PC-3 (cell line): ENCODE results near the gene NUP93. TPM values are rescaled to one million over a fixed set of nuclear protein-coding genes. Genes with fewer than 3 reads are reported as not detected.

Experiments
- ATAC-seq: fragments of 200-7000 bp; cut with Tn5 transposase; 2 replicates; pipeline ENCODE4 v1.9.1; 2020; ENCODE audit warnings: mild to moderate bottlenecking, moderate library complexity
- BruUV-seq: library from RNA; stranded (reverse); fragments of 400-500 nt; replicated peaks from 2 replicates; lab custom pipeline; 2021; lab: Mats Ljungman, UMichigan
- CTCF ChIA-PET: fragments of 300-600 bp; sonication (Branson Sonifier 250); formaldehyde crosslinking; loops from one replicate; lab custom pipeline; 2022; ENCODE audit warnings: antibody characterized with exemption; lab: Charles Lee
- POLR2A ChIA-PET: fragments of 300-600 bp; sonication (Branson Sonifier 250); formaldehyde crosslinking; loops from one replicate; lab custom pipeline; 2022; ENCODE audit warnings: antibody characterized with exemption; ENCODE audit not compliant: unreplicated experiment; lab: Charles Lee
- DNase-seq: peaks from one replicate; pipeline ENCODE4 v3.0.0-alpha.2; 2015
- H2AFZ ChIP-seq: fragments of 300-600 bp; sonication (generic); 2 replicates; pipeline ENCODE4 v1.6.0; 2016; ENCODE audit warnings: antibody characterized with exemption, low read length
- H3F3A ChIP-seq: fragments of 300-600 bp; sonication (generic); one replicate; pipeline ENCODE4 v1.6.0; 2017; ENCODE audit warnings: antibody characterized with exemption, low read length, control low read depth, mild to moderate bottlenecking; ENCODE audit not compliant: unreplicated experiment
- H3K27ac ChIP-seq: fragments of 300-600 bp; sonication (generic); 2 replicates; pipeline ENCODE4 v1.5.1; 2016; ENCODE audit warnings: mild to moderate bottlenecking, low read length
- H3K27me3 ChIP-seq: fragments of 300-600 bp; sonication (generic); 2 replicates; pipeline ENCODE4 v1.6.1; 2016; ENCODE audit warnings: low read length, mixed read lengths
- H3K36me3 ChIP-seq: fragments of 300-600 bp; sonication (generic); 2 replicates; pipeline ENCODE4 v1.6.1; 2016; ENCODE audit warnings: low read depth, mixed run types, low read length, mixed read lengths
- H3K4me1 ChIP-seq: fragments of 300-600 bp; sonication (generic); 2 replicates; pipeline ENCODE4 v1.5.1; 2016; ENCODE audit warnings: low read length; ENCODE audit not compliant: insufficient read depth
- H3K4me2 ChIP-seq: fragments of 300-600 bp; sonication (generic); 2 replicates; pipeline ENCODE4 v1.6.0; 2016; ENCODE audit warnings: low read length
- H3K4me3 ChIP-seq: fragments of 300-600 bp; sonication (generic); 2 replicates; pipeline ENCODE4 v1.5.1; 2016; ENCODE audit warnings: mild to moderate bottlenecking, low read length, mixed read lengths
- H3K79me2 ChIP-seq: fragments of 300-600 bp; sonication (generic); 2 replicates; pipeline ENCODE4 v1.6.1; 2017; ENCODE audit warnings: low read length, mixed read lengths
- H3K9ac ChIP-seq: fragments of 300-600 bp; sonication (generic); 2 replicates; pipeline ENCODE4 v1.6.0; 2016; ENCODE audit warnings: mild to moderate bottlenecking, low read length
- H3K9me2 ChIP-seq: fragments of 300-600 bp; sonication (generic); replicated peaks from 2 replicates; pipeline ENCODE4 v1.6.1; 2016; ENCODE audit warnings: mixed run types, low read length, mixed read lengths
- H3K9me3 ChIP-seq: fragments of 300-600 bp; sonication (generic); 2 replicates; pipeline ENCODE4 v1.6.1; 2016; ENCODE audit warnings: low read length, mixed read lengths
- H4K20me1 ChIP-seq: fragments of 300-600 bp; sonication (generic); 2 replicates; pipeline ENCODE4 v1.6.1; 2016; ENCODE audit warnings: low read length, mixed read lengths
- EZH2 ChIP-seq: fragments of 300-600 bp; sonication (generic); IDR thresholded peaks from one replicate; pipeline ENCODE4 v1.6.1; 2017; ENCODE audit warnings: antibody characterized with exemption, mild to moderate bottlenecking, low read length; ENCODE audit not compliant: unreplicated experiment
- EZH2phosphoT487 ChIP-seq: fragments of 300-600 bp; sonication (generic); IDR thresholded peaks from 2 replicates; pipeline ENCODE4 v1.6.1; 2018; ENCODE audit warnings: mild to moderate bottlenecking, antibody characterized with exemption, low read length, borderline replicate concordance
- intact Hi-C: fragments of 100-400 bp; cut with micrococcal nuclease; formaldehyde crosslinking; loops from 2 replicates; pipeline ENCODE4 v1.9.0; 2023
- total RNA-seq: library from RNA; depleted of rRNA; stranded (reverse); fragments of >200 nt; gene quantifications from 2 replicates; pipeline ENCODE4 v1.2.3, GENCODE V29; 2014
- TF ChIP-seq, protein P1 (sequence below): fragments of 300-600 bp; sonication (generic); conservative IDR thresholded peaks from 2 replicates; pipeline ENCODE4 v1.5.1; 2017; ENCODE audit warnings: antibody characterized with exemption, low read depth, mild to moderate bottlenecking, low read length

Gene NUP93
- total RNA-seq, 1 experiment from 2014 or later = 98.6 TPM

DNA sequence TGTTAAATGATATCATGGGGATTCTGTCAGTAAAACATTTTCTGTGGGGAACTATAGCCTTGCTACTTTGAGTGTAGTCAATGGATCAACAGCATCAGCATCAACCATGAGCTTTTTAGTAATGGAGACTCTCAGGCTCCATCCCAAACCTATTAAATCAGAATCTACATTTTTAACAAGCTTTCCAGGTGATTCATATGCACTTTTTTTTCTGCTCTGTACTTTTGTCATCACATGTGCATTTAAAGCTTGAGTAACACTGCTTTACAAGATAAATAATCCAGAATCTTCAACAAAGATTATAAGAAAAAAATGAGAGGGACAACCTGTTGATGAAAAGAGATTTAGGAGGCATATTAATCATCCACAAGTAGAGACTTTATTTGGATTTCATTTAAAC, 23.5 kb downstream of the NUP93 start:
- H3K9me3 ChIP-seq = no peaks in the 10 kb centered on the region
- no peaks in the 10 kb centered on the region for H3K9me2 ChIP-seq
- intact Hi-C loops = no loop called here
- CTCF ChIA-PET = interaction anchor here (0.6 kb wide), 1 partner anchor 51 kb away, joined by 6 read pairs; no protein-coding TSS in a partner anchor
- no peaks in the 10 kb centered on the region for H4K20me1 ChIP-seq
- H3K79me2 ChIP-seq = peaks cover 74% of the 10 kb centered on the region
- no peaks in the 10 kb centered on the region for H3F3A ChIP-seq
- no peak overlapping the region for H3K4me3 ChIP-seq
- H2AFZ ChIP-seq = no peak overlapping the region
- POLR2A ChIA-PET = no interaction called here
- H3K27ac ChIP-seq = no peak overlapping the region
- no TSS peak for BruUV-seq
- H3K27me3 ChIP-seq = no peaks in the 10 kb centered on the region
- ATAC-seq (peak; percentile 63), DNase-seq (peak; percentile 26)
- H3K4me1 ChIP-seq = no peaks in the 10 kb centered on the region; the same call in 1 of the 2 replicates
- H3K9ac ChIP-seq = no peak overlapping the region
- no peak for TF ChIP-seq EZH2phosphoT487
- no peak overlapping the region for H3K4me2 ChIP-seq
- H3K36me3 ChIP-seq = peaks cover 41% of the 10 kb centered on the region

- no peak for DNase-seq
Measured at GRCh38 chr16:56755038-56755437, 25.1 kb downstream of the NUP93 start.

GRCh38 chr16:56758432-56758831, 28.5 kb downstream of the NUP93 start:
- ChIA-PET POLR2A (no interaction called here), CTCF (no interaction called here)
- Histone ChIP-seq H3K79me2 (peaks cover 29% of the 10 kb centered on the region), H3K9me2 (no peaks in the 10 kb centered on the region), H4K20me1 (no peaks in the 10 kb centered on the region), H3K27ac (no peak overlapping the region), H2AFZ (no peak overlapping the region), H3K4me3 (no peak overlapping the region), H3K4me1 (no peaks in the 10 kb centered on the region), H3F3A (no peaks in the 10 kb centered on the region), H3K27me3 (no peaks in the 10 kb centered on the region), H3K4me2 (no peak overlapping the region), H3K9ac (no peak overlapping the region), H3K9me3 (no peaks in the 10 kb centered on the region), H3K36me3 (peaks cover 31% of the 10 kb centered on the region)
- DNase-seq (no peak), ATAC-seq (no peak)
- BruUV-seq = no TSS peak
- intact Hi-C loops = no loop called here
- no peak for TF ChIP-seq EZH2
- no peak for TF ChIP-seq EZH2phosphoT487
- TF ChIP-seq, protein P1, sequence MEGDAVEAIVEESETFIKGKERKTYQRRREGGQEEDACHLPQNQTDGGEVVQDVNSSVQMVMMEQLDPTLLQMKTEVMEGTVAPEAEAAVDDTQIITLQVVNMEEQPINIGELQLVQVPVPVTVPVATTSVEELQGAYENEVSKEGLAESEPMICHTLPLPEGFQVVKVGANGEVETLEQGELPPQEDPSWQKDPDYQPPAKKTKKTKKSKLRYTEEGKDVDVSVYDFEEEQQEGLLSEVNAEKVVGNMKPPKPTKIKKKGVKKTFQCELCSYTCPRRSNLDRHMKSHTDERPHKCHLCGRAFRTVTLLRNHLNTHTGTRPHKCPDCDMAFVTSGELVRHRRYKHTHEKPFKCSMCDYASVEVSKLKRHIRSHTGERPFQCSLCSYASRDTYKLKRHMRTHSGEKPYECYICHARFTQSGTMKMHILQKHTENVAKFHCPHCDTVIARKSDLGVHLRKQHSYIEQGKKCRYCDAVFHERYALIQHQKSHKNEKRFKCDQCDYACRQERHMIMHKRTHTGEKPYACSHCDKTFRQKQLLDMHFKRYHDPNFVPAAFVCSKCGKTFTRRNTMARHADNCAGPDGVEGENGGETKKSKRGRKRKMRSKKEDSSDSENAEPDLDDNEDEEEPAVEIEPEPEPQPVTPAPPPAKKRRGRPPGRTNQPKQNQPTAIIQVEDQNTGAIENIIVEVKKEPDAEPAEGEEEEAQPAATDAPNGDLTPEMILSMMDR = no peak

More at GRCh38 chr16:56755038-56755437, 25.1 kb downstream of the NUP93 start:
- no peak for ATAC-seq
- Histone ChIP-seq H3K4me1 (no peaks in the 10 kb centered on the region; the same call in 1 of the 2 replicates), H3K4me3 (no peak overlapping the region), H3K27me3 (no peaks in the 10 kb centered on the region), H4K20me1 (no peaks in the 10 kb centered on the region), H3K36me3 (peaks cover 42% of the 10 kb centered on the region), H3K4me2 (no peak overlapping the region), H3K9ac (no peak overlapping the region), H3K79me2 (peaks cover 59% of the 10 kb centered on the region), H3K9me3 (no peaks in the 10 kb centered on the region), H3F3A (no peaks in the 10 kb centered on the region), H3K27ac (no peak overlapping the region), H3K9me2 (no peaks in the 10 kb centered on the region), H2AFZ (no peak overlapping the region)
- POLR2A ChIA-PET = no interaction called here
- TF ChIP-seq EZH2phosphoT487 (no peak), EZH2 (no peak)
- TF ChIP-seq, protein P1 = no peak
- intact Hi-C loops = no loop called here
- no TSS peak for BruUV-seq
- CTCF ChIA-PET = no interaction called here
